ENCODE measurements around the gene PPP2CA. TPM values are rescaled to one million over a fixed set of nuclear protein-coding genes. Genes with fewer than 3 reads are reported as not detected.
"Not testable (repeated sequence)": the region's sequence is repeated elsewhere in the genome, so short reads cannot be mapped to it uniquely, and the experiment has no call there.

Gene PPP2CA
- total RNA-seq, result 55.3 TPM
- polyA plus RNA-seq (ENCODE audit: insufficient read depth in 1 of 8, insufficient read length in 8 of 8, low replicate concordance in 1 of 8), result 100 to 1,000 TPM; 104 to 147 (median 123) TPM
- long read RNA-seq, donor 1, full-length matches to known transcripts, result 26 of 41 reads
- long read RNA-seq, donor 1, partial matches to known transcripts, result 15 of 41 reads
- long read RNA-seq, donor 1, other reads (novel, unspliced or antisense), result 0 of 41 reads
- long read RNA-seq, donor 2, full-length matches to known transcripts, result 8 of 8 reads
- long read RNA-seq, donor 2, partial matches to known transcripts, result 0 of 8 reads
- long read RNA-seq, donor 2, other reads (novel, unspliced or antisense), result 0 of 8 reads
- long read RNA-seq, donor 3, full-length matches to known transcripts, result 42 of 47 reads
- long read RNA-seq, donor 3, partial matches to known transcripts, result 5 of 47 reads
- long read RNA-seq, donor 3, other reads (novel, unspliced or antisense), result 0 of 47 reads
- long read RNA-seq, donor 4, full-length matches to known transcripts, result 43 of 58 reads
- long read RNA-seq, donor 4, partial matches to known transcripts, result 15 of 58 reads
- long read RNA-seq, donor 4, other reads (novel, unspliced or antisense), result 0 of 58 reads
- long read RNA-seq, donor 5, full-length matches to known transcripts, result 98 of 153 reads
- long read RNA-seq, donor 5, partial matches to known transcripts, result 55 of 153 reads
- long read RNA-seq, donor 5, other reads (novel, unspliced or antisense), result 0 of 153 reads
- long read RNA-seq, donor 6, full-length matches to known transcripts, result 78 of 106 reads
- long read RNA-seq, donor 6, partial matches to known transcripts, result 28 of 106 reads
- long read RNA-seq, donor 6, other reads (novel, unspliced or antisense), result 0 of 106 reads
- long read RNA-seq, donor 7, full-length matches to known transcripts, result 44 of 93 reads
- long read RNA-seq, donor 7, partial matches to known transcripts, result 49 of 93 reads
- long read RNA-seq, donor 7, other reads (novel, unspliced or antisense), result 0 of 93 reads
- long read RNA-seq, donor 8, full-length matches to known transcripts, result 45 of 57 reads
- long read RNA-seq, donor 8, partial matches to known transcripts, result 12 of 57 reads
- long read RNA-seq, donor 8, other reads (novel, unspliced or antisense), result 0 of 57 reads
- long read RNA-seq, donor 9, full-length matches to known transcripts, result 46 of 90 reads
- long read RNA-seq, donor 9, partial matches to known transcripts, result 44 of 90 reads
- long read RNA-seq, donor 9, other reads (novel, unspliced or antisense), result 0 of 90 reads
- long read RNA-seq, donor 10, full-length matches to known transcripts, result 54 of 80 reads
- long read RNA-seq, donor 10, partial matches to known transcripts, result 26 of 80 reads
- long read RNA-seq, donor 10, other reads (novel, unspliced or antisense), result 0 of 80 reads
- long read RNA-seq, donor 11, full-length matches to known transcripts, result 31 of 59 reads
- long read RNA-seq, donor 11, partial matches to known transcripts, result 28 of 59 reads
- long read RNA-seq, donor 11, other reads (novel, unspliced or antisense), result 0 of 59 reads

GRCh38 chr5:134225780-134226440, at the start of gene PPP2CA:
PPP2CA (minus strand) TSS chr5:134226073; CDS start chr5:134225861, 212 bp downstream.
- WGBS (ENCODE audit: insufficient coverage), result under 1% methylated on average over 73 of the region's 73 CpGs
- peak within 1 kb of the TSS; percentile 90 for H3K4me3 ChIP-seq (ENCODE audit: low read length)
- peaks cover under 1% of the 10 kb centered on the region for H3K36me3 ChIP-seq (ENCODE audit: control insufficient read depth, insufficient read depth, low read length)
- H3K4me1 ChIP-seq (ENCODE audit: control insufficient read depth, insufficient read depth, low read length), result peaks cover 9% of the 10 kb centered on the region
- no peaks in the 10 kb centered on the region for H3K9me3 ChIP-seq (replicated peaks; ENCODE audit: control insufficient read depth, low read depth, low read length)
- DNase-seq, result peak; percentile 99
- no peaks in the 10 kb centered on the region for H3K27me3 ChIP-seq (ENCODE audit: control insufficient read depth, insufficient read depth, low read length)
- peak within 1 kb of the TSS; percentile 98 for H3K27ac ChIP-seq (ENCODE audit: low read length)

GRCh38 chr5:134273642-134274395, 47.9 kb upstream of the PPP2CA start:
- Histone ChIP-seq H3K36me3 (ENCODE audit: control insufficient read depth, insufficient read depth, low read length) (no peaks in the 10 kb centered on the region), H3K9me3 (replicated peaks; ENCODE audit: control insufficient read depth, low read depth, low read length) (peaks cover 2% of the 10 kb centered on the region), H3K27me3 (ENCODE audit: control insufficient read depth, insufficient read depth, low read length) (no peaks in the 10 kb centered on the region), H3K4me1 (ENCODE audit: control insufficient read depth, insufficient read depth, low read length) (no peaks in the 10 kb centered on the region), H3K27ac (ENCODE audit: low read length) (no peak overlapping the region), H3K4me3 (ENCODE audit: low read length) (no peak overlapping the region)
- DNase-seq, result peak; percentile 38
- 56% methylated on average over 2 of the region's 3 CpGs for WGBS (ENCODE audit: insufficient coverage)

- Histone ChIP-seq H3K4me3 (ENCODE audit: low read length) (no peak overlapping the region), H3K4me1 (ENCODE audit: control insufficient read depth, insufficient read depth, low read length) (no peaks in the 10 kb centered on the region), H3K27ac (ENCODE audit: low read length) (no peak overlapping the region), H3K9me3 (replicated peaks; ENCODE audit: control insufficient read depth, low read depth, low read length) (peaks cover 2% of the 10 kb centered on the region), H3K36me3 (ENCODE audit: control insufficient read depth, insufficient read depth, low read length) (no peaks in the 10 kb centered on the region), H3K27me3 (ENCODE audit: control insufficient read depth, insufficient read depth, low read length) (no peaks in the 10 kb centered on the region)
- DNase-seq, result no peak
- WGBS (ENCODE audit: insufficient coverage), result 100% methylated on average over 1 of the region's 1 CpG
These were observed 45.2 kb upstream of the PPP2CA start for GRCh38 chr5:134271059-134271458.

- no peak overlapping the region for H3K27ac ChIP-seq (ENCODE audit: low read length)
- H3K4me3 ChIP-seq (ENCODE audit: low read length), result no peak overlapping the region
- no peaks in the 10 kb centered on the region for H3K4me1 ChIP-seq (ENCODE audit: control insufficient read depth, insufficient read depth, low read length)
- peaks cover 2% of the 10 kb centered on the region for H3K9me3 ChIP-seq (replicated peaks; ENCODE audit: control insufficient read depth, low read depth, low read length)
- no peaks in the 10 kb centered on the region for H3K36me3 ChIP-seq (ENCODE audit: control insufficient read depth, insufficient read depth, low read length)
- no peak for DNase-seq
- whole genome bisulfite sequencing (ENCODE audit: insufficient coverage), result 100% methylated on average over 1 of the region's 4 CpGs
- no peaks in the 10 kb centered on the region for H3K27me3 ChIP-seq (ENCODE audit: control insufficient read depth, insufficient read depth, low read length)
These were observed 43.0 kb upstream of the PPP2CA start for GRCh38 chr5:134268919-134269318.

- no peak for DNase-seq
- Histone ChIP-seq H3K27ac (ENCODE audit: low read length) (no peak overlapping the region), H3K36me3 (ENCODE audit: control insufficient read depth, insufficient read depth, low read length) (no peaks in the 10 kb centered on the region), H3K27me3 (ENCODE audit: control insufficient read depth, insufficient read depth, low read length) (no peaks in the 10 kb centered on the region), H3K4me1 (ENCODE audit: control insufficient read depth, insufficient read depth, low read length) (no peaks in the 10 kb centered on the region), H3K4me3 (ENCODE audit: low read length) (no peak overlapping the region), H3K9me3 (replicated peaks; ENCODE audit: control insufficient read depth, low read depth, low read length) (peaks cover 5% of the 10 kb centered on the region)
- 66% methylated on average over 3 of the region's 3 CpGs for WGBS (ENCODE audit: insufficient coverage)
These were observed 42.2 kb upstream of the PPP2CA start for GRCh38 chr5:134268019-134268601.

- Histone ChIP-seq H3K4me3 (ENCODE audit: low read length) (no peak overlapping the region), H3K9me3 (replicated peaks; ENCODE audit: control insufficient read depth, low read depth, low read length) (peaks cover 5% of the 10 kb centered on the region), H3K36me3 (ENCODE audit: control insufficient read depth, insufficient read depth, low read length) (no peaks in the 10 kb centered on the region), H3K4me1 (ENCODE audit: control insufficient read depth, insufficient read depth, low read length) (no peaks in the 10 kb centered on the region), H3K27me3 (ENCODE audit: control insufficient read depth, insufficient read depth, low read length) (no peaks in the 10 kb centered on the region), H3K27ac (ENCODE audit: low read length) (no peak overlapping the region)
- WGBS (ENCODE audit: insufficient coverage), result 69% methylated on average over 4 of the region's 7 CpGs
- no peak for DNase-seq
These were observed 41.6 kb upstream of the PPP2CA start for GRCh38 chr5:134267366-134268018.

GRCh38 chr5:134263801-134264200, 37.9 kb upstream of the PPP2CA start:
- no peaks in the 10 kb centered on the region for H3K36me3 ChIP-seq (ENCODE audit: control insufficient read depth, insufficient read depth, low read length)
- no CpG with 5 or more reads among the region's 4 CpGs for WGBS (ENCODE audit: insufficient coverage)
- H3K4me1 ChIP-seq (ENCODE audit: control insufficient read depth, insufficient read depth, low read length), result no peaks in the 10 kb centered on the region
- H3K4me3 ChIP-seq (ENCODE audit: low read length), result no peak overlapping the region
- DNase-seq, result no peak
- no peak overlapping the region for H3K27ac ChIP-seq (ENCODE audit: low read length)
- no peaks in the 10 kb centered on the region for H3K27me3 ChIP-seq (ENCODE audit: control insufficient read depth, insufficient read depth, low read length)
- H3K9me3 ChIP-seq (replicated peaks; ENCODE audit: control insufficient read depth, low read depth, low read length), result peaks cover 3% of the 10 kb centered on the region

- not testable (repeated sequence) for H3K4me3 ChIP-seq (ENCODE audit: low read length); H3K27ac ChIP-seq (ENCODE audit: low read length); H3K4me1 ChIP-seq (ENCODE audit: control insufficient read depth, insufficient read depth, low read length); H3K36me3 ChIP-seq (ENCODE audit: control insufficient read depth, insufficient read depth, low read length); DNase-seq; H3K27me3 ChIP-seq (ENCODE audit: control insufficient read depth, insufficient read depth, low read length); H3K9me3 ChIP-seq (replicated peaks; ENCODE audit: control insufficient read depth, low read depth, low read length)
- WGBS (ENCODE audit: insufficient coverage), result 67% methylated on average over 3 of the region's 5 CpGs
These were observed 36.8 kb upstream of the PPP2CA start for GRCh38 chr5:134262629-134263028.

All from muscle of leg (tissue), 16 donors.